Epithelial cell of prostate (primary cell): ENCODE data around the gene CLIP2.
"Not testable (repeated sequence)": the region's sequence is repeated elsewhere in the genome, so short reads cannot be mapped to it uniquely, and the experiment has no call there.

Source experiments
- DNase-seq: peaks from one replicate; pipeline ENCODE4 v3.0.0-alpha.2; 2011; ENCODE audit warnings: low read depth, low spot score
- H3K27ac ChIP-seq: fragments of 450-650 bp; 2 replicates; pipeline ENCODE4 v1.5.1; 2017; ENCODE audit warnings: mild to moderate bottlenecking

CLIP2 gene

DNA sequence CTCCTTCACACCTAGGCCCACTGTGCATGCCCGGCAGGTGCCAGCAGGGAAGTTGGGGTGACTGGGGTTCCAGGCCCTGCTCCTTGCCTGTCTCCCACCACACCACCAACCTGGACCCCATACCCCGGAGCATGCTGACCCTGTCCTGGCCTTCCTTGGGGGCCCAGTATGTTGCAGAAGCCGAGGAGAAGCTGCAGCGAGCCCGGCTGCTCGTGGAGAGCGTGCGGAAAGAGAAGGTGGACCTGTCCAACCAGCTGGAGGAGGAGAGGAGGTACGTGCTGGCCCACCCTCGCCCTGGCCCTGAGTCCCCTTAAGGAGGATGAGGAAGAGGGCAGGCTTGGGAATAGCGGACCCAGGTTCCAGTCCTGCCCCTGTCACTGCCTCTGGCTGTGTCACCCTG lies 70.8 kb downstream of the CLIP2 start:
- DNase-seq = no peak
- H3K27ac ChIP-seq = no peak overlapping the region

DNA sequence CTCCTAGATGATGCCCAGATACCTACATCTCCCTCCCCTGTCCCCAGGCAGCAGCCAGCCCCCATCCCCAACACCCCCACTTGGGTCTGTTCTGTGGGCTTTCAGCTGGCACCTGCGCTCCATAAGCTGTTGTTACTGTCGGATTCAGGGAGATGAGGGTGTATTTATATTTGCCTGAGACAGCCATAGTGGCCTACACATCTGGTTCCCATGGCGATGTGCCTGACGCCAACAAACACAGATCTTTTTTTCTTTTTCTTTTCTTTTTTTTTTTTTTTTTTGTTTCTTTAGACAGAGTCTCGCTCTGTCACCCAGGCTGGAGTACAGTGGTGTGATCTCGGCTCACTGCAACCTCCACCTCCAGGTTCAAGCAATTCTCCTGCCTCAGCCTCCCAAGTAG lies 73.1 kb downstream of the CLIP2 start:
- no peak for DNase-seq
- H3K27ac ChIP-seq = no peak overlapping the region

DNA sequence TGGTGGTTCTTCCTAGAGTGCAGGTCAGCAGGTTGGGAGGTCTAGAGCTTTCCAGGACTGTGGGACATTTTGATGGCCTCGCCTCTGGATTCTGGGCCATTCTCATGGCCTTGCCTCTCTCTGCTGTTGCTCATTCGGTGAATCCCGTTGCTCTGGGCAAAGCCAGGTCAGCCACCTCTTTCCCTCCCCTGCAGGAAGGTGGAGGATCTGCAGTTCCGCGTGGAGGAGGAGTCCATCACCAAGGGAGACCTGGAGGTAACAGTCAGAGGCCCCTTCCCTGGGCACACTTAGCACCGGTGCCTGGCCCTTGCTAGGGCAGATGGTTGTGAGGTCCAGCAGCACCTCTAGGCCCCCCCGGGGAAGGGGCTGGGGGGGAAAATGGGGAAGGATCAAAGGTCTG lies 74.9 kb downstream of the CLIP2 start:
- no peak for DNase-seq
- no peak overlapping the region for H3K27ac ChIP-seq

DNA sequence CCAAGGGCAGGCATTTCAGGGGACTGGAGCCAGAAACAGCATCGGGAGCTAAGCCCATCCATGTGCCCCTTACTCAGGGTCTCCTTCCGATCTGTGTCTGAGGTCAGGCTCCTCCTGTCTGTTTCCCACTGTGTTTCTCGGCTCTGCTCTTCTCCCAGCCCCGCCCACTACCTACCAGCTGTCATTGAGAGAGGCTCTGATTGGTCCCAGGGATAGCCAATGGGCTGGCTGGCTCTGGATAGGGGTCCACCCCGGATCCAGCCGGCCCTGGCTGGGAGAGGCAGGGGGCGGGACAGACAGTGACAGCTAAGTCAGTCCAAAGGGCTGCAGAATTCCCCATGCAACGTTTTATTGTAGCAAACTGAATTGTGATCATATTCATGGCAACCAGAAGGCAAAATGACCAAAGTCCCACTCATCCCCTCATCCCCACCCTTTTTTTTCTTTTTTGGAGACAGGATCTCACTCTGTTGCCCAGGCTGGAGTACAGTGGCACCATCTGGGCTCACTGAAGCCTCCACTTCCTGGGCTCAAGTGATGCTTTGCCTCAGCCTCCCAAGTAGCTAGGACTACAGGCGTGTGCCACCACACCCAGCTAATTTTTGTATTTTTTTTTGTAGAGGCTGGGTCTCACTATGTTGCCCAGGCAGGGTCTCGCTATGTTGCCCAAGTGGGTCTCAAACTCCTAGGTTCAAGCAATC lies 76.3 kb downstream of the CLIP2 start:
- no peak for DNase-seq
- no peak overlapping the region for H3K27ac ChIP-seq

DNA sequence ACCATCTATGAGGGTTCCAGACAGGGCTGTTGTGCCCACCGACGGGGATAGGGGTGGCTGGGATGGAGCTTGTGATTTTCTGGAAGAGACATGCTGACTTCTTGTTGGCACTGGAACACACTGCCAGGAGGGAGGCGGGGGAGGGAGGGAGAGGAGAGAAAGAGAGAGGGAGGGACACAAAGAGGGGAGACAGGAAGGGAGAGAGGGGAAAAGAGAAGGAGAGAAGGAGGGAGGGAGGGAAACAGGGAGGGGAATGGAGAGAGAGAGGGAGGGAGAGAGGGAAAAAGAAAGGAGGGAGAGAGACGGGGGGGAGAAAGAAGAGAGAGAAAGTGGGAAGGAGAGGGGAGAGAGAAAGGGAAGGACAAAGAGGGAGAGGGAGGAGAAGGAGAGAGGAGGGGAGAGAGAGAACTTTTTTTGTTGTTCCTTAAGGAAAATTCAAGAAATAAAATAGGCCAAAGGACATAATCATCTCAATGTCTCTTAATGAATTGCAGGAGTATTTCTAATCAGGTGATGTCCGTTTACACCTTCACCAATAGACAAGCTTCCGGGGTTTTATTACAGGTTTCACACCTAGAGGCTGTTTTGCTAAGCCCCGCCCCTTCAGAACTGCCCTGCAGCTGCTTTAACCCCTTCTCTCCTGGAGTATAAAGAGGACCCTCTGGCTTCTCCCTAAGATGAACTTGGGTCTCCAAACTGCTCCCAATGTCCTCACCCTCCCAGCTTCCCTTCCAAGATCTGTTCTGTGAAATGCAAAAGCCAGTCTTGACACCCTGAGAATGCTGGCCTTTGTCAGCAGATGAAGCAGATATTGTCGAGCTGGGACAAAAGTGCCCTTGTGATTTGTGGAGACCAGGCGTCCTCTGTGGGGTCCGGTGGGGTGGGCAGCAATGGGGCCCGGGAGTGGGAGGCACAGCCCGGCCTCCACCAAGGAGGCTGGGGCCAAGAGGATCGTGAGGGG lies 82.5 kb downstream of the CLIP2 start:
- H3K27ac ChIP-seq = no peak overlapping the region
- no peak for DNase-seq

DNA sequence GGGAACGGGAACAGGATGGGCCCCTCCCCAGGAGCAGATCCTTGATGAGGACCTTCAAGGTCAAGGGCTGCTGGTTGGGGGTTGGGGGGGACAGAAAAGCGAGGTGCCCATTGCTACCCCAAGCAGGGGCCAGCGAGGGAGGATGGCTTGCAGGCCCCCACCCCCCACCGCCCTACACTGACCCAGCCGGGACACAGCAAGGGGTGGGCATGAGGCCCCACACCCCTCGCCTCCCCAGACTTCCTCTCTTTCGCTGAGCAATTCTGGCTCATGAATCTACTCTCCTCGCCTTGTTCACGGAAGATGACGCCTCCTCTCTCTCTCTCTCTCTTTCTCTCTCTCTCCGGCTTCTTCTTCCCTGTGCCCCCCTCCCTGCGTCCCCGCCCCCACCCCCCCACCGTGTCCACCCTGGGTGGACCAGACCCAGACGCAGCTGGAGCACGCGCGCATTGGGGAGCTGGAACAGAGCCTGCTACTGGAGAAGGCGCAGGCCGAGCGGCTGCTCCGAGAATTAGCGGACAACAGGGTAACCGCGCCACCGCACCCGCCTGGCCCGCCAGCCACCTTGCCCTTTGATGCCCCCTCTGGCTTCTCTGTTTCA lies 83.4 kb downstream of the CLIP2 start:
- no peak for DNase-seq
- H3K27ac ChIP-seq = no peak overlapping the region

DNA sequence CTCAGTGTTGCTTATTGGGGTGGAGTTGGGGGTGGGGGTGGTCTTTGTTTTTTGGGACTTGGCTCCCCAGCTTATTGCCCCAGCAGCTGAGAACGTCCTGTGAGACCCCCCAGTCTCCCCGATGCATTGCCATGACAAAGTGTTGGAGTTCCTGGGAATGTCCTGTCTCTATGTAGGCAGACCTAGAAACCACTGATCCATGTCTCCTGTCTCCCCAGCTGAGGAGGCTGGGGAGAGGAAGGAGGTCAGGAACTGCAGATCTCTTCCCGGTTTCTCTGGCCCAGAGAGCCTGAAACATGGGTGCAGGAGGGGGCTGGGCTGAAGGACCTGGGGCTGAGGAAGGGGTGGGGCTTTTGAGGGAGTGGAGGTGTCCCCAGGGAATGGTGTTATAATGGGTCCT lies 84.3 kb downstream of the CLIP2 start:
- no peak for DNase-seq
- H3K27ac ChIP-seq = no peak overlapping the region

DNA sequence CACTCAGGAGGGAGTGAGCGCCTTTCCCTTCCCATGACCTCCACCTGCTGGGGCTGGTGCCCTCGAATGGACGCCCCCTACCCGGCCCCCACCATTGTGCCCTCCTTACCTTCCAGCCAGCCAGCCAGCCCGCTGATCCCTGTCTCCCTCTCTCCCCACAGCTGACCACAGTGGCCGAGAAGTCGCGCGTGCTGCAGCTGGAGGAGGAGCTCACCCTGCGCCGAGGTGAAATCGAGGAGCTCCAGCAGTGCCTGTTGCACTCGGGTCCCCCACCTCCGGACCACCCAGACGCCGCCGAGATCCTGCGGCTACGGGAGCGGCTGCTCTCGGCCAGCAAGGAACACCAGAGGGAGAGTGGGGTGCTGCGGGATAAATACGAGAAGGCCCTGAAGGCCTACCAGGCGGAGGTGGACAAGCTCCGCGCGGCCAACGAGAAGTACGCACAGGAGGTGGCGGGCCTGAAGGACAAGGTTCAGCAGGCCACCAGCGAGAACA lies 86.6 kb downstream of the CLIP2 start:
- no peak overlapping the region for H3K27ac ChIP-seq
- DNase-seq = no peak

DNA sequence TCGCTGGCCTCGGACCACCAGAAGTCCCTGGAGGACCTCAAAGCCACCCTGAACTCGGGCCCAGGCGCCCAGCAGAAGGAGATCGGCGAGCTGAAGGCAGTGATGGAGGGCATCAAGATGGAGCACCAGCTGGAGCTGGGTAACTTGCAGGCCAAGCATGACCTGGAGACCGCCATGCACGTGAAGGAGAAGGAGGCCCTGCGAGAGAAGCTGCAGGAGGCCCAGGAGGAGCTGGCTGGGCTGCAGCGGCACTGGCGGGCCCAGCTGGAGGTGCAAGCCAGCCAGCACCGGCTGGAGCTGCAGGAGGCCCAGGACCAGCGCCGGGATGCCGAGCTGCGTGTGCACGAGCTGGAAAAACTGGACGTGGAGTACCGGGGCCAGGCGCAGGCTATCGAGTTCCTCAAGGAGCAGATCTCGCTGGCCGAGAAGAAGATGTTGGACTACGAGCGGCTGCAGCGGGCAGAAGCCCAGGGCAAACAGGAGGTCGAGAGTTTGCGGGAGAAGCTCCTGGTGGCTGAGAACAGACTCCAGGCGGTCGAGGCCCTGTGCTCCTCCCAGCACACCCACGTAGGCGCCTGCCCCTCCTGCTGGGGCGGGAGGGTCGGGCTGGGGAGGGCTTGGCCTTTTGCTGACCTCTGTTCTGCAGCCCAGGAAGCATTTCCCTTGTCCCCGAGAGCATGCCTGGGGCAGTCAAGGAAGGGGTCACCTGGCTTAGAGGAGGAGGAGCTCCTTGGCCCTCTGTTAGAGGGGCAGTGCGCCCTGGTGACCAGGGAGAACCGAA lies 87.2 kb downstream of the CLIP2 start:
- H3K27ac ChIP-seq = no peak overlapping the region
- no peak for DNase-seq

DNA sequence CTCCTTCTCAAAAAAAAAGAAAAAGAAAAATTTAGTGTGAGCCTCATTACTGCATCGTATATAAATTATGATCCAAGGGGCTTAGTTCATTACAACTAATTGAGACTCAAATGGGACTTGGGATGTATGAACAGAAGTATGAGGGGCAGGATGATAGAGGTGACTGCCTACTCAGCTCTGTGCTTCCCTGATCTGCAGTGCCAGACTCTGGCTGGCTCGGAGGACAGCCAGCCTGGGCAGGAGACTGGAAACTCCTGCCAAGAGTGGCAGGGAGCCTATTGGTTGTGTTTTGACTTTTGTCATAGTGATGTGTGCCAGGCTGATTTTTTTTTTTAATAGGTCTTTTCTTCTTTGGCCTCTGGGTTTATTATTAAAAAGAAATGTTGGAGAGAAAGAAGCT lies 90.7 kb downstream of the CLIP2 start:
- H3K27ac ChIP-seq = no peak overlapping the region
- DNase-seq = no peak

DNA sequence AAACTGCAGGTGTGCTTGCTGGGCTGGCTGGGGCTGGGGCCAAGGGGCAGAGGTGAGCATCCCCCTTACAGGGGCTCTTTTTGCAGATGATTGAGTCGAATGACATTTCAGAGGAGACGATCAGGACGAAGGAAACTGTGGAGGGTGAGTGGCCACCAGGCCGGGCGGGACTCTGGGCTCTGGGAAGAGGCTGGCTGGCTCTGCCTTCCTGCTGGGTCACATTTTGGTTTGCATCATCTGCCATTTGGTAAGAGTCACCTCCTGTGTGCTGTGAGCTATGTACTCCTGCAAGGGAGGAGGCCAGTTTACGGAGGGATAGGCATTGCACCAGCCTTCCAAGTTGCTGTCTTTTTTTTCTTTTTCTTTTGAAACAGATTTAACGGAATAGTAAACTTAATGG lies 91.5 kb downstream of the CLIP2 start:
- no peak overlapping the region for H3K27ac ChIP-seq
- no peak for DNase-seq

DNA sequence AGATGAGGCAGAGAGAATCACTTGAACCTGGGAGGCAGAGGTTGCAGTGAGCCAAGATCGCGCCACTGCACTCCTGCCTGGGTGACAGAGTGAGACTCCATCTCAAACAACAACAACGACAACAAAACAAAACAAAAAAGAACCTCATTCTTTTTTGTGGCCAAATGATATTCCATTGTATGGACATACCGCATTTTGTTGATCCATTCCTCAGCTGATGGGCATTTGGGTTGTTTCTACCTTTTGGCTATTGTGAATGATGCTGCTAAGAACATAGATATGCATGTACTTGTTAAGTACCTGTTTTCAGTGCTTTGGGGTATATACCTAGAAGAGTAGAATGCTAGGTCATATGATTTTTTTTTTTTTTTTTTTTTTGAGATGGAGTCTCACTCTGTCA lies 94.9 kb downstream of the CLIP2 start:
- H3K27ac ChIP-seq, DNase-seq: not testable (repeated sequence)

DNA sequence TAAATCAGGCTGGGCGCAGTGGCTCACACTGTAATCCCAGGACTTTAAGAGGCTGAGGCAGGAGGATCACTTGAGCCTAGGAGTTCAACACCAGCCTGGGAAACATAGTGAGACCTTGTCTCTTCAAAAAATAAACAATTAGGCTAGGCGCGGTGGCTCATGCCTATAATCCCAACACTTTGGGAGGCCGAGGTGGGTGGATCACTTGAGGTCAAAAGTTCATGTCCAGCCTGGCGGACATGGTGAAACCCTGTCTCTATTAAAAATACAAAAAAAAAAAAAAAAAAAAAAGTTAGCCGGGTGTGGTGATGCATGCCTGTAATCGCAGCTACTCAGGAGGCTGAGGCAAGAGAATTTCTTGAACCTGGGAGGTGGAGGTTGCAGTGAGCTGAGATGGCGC lies 95.6 kb downstream of the CLIP2 start:
- not testable (repeated sequence) for DNase-seq, H3K27ac ChIP-seq

DNA sequence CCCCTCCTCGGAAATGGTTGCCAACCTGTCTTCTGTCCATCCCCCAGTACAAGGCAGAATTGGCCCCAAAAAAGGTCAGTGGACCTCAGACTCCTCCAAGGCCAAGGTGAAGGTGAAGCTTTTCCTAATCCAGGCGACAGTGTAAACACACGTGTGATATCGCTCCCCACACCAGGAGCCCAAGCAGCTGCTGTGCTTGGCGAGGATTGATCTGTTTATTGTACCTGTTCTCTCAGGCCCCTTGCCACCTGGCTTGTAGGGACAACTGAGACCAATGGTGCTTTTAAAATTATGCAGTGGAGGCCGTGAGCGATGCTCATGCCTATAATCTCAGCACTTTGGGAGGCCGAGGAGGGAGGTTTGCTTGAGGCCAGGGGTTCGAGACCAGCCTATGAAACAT lies 98.4 kb downstream of the CLIP2 start:
- DNase-seq = no peak

DNA sequence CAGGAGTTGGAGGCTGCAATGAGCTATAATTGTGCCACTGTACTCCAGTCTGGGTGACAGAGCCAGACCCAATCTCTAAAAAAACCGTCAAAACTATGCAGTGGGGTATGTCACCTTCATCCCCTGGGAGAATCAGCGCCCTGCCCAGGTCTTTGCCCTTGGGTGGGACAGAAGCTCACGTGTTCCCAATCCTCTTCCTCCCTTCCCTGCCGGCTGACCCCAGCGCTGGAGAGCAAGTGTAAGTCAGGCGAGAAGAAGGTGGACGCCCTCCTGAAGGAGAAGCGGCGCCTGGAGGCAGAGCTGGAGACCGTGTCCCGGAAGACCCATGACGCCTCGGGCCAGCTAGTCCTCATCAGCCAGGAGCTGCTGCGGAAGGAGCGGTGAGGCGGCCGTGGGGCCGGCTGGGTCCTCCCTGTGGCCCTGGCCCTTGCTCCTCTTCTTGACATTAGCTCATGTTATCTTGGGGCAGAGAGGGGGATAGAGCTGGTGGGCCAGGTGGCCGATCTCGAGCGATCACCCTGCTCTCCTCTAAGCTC lies 99.7 kb downstream of the CLIP2 start:
- H3K27ac ChIP-seq = no peak overlapping the region
- DNase-seq = no peak

More for the DNA sequence above, 98.4 kb downstream of the CLIP2 start:
- no peak overlapping the region for H3K27ac ChIP-seq

DNA sequence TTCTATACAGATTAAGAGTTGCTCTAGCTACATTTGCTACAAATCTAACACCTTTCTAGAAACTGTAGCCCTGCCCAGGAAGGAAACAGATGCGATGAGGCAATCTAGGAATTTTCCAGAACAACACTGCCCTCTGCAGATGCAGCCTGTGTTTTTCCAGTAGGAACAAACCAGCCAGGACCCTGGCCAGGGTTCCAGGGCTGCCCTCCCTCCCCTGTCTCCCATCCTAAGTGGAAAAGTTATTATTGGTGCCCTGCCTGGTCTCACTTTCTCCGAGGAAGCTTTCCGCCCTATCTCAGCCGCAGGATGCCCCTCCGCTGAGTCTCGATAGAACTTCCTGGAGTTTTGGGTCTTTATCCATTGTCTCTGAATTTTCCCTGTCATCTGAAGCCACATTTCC lies 104.5 kb downstream of the CLIP2 start:
- DNase-seq, H3K27ac ChIP-seq: not testable (repeated sequence)

DNA sequence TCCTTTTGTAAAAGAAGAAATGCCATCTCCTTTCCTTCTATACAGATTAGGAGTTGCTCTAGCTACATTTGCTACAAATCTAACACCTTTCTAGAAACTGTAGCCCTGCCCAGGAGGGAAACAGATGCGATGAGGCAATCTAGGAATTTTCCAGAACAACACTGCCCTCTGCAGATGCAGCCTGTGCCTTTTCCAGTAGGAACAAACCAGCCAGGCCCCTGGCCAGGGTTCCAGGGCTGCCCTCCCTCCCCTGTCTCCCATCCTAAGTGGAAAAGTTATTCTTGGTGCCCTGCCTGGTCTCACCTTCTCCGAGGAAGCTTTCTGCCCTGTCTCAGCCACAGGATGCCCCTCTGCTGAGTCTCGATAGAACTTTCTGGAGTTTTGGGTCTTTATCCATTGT lies 105.4 kb downstream of the CLIP2 start:
- H3K27ac ChIP-seq, DNase-seq: not testable (repeated sequence)

DNA sequence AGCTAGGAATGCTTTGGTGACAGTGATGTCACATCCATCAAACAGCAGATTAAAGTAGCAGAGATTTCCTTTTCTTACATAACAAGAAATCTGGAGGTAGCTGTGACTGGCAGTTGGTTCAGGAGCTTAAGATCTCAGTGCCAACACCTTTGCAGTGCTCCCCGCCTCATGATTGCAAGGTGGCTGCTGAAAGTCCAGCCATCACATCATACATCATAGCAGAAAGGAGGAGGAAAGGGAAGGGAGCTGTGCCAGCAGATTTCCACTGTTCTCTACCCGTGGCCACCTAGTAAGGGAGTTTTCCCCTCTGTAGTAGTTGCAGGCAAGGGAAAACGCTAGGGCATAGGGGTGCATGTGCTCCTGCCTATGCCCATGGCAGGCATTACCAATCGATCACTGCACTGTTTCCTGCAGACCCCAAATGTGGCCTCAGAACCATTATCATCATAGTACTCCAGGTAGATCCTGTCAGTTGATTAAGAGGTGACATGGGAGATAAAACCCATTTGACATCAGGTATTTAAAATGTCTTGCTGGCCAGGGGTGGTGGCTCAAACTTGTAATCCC lies 106.6 kb downstream of the CLIP2 start:
- no peak for DNase-seq
- no peak overlapping the region for H3K27ac ChIP-seq

DNA sequence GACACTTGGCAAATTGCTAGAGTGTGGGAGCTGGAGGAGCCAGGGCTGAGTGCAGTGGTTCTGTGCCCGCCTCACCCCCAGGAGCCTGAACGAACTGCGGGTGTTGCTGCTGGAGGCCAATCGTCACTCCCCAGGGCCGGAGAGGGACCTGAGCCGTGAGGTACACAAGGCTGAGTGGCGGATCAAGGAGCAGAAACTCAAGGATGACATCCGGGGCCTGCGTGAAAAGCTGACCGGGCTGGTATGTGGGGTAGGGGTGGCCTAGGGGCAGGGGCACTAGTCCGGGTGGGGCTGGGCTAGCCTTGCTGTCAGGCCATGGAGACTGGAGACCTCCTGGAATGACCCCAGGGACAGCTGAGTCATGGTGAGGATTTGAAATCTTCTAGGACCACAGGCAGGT lies 107.8 kb downstream of the CLIP2 start:
- H3K27ac ChIP-seq = no peak overlapping the region
- DNase-seq = no peak

DNA sequence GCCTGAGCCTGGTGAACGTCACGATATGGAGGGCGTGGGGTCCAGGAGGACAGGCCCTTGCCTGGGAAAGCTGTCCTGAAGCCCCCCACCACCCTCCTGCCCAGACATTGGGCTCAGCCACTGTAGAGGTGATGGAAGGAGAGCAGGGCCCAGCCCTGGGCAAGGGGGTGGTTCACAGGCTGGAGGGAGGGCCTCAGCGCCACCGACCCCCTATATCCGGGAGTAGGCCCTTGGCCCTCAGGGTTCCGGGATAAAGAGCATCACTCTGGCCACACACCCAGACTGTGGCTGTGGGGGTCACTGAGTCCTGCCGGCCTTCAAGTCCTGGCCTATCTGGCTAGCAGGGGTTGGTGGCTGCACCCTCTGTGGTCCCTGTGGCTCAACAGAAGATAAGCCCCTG lies 109.2 kb downstream of the CLIP2 start:
- no peak overlapping the region for H3K27ac ChIP-seq
- no peak for DNase-seq
